Activated CD8-positive, alpha-beta memory T cell treated with anti-CD3 and anti-CD28 coated beads, Interleukin-2, amount 50 U/mL, for 1 hour (primary cell): Measurements from ENCODE around the gene ACTL8.

Experiments
- DNase-seq: peaks from one replicate; pipeline ENCODE4 v3.0.0-alpha.2; 2020; ENCODE audit errors: extremely low read depth

The ACTL8 gene

GRCh38 chr1:17805869-17806684 is 50.9 kb downstream of the ACTL8 start:
- no peak for DNase-seq

- no peak for DNase-seq
Measured at GRCh38 chr1:17808816-17809215, 53.7 kb downstream of the ACTL8 start.

- no peak for DNase-seq
Measured at GRCh38 chr1:17810668-17811067, 55.5 kb downstream of the ACTL8 start.

GRCh38 chr1:17816511-17816910 is 61.4 kb downstream of the ACTL8 start:
- DNase-seq, result no peak

- DNase-seq, result no peak
Measured at GRCh38 chr1:17819129-17819802, 64.1 kb downstream of the ACTL8 start.

- no peak for DNase-seq
Measured at GRCh38 chr1:17820198-17820597, 65.1 kb downstream of the ACTL8 start.

- DNase-seq, result no peak
Measured at GRCh38 chr1:17822741-17823426, 67.8 kb downstream of the ACTL8 start.

GRCh38 chr1:17825273-17826164 is 70.4 kb downstream of the ACTL8 start:
- DNase-seq, result no peak

GRCh38 chr1:17826165-17826488 is 71.0 kb downstream of the ACTL8 start:
- DNase-seq, result no peak

GRCh38 chr1:17828991-17829390 is 73.9 kb downstream of the ACTL8 start:
- DNase-seq, result no peak

GRCh38 chr1:17829579-17829978 is 74.4 kb downstream of the ACTL8 start:
- no peak for DNase-seq

GRCh38 chr1:17831597-17831996 is 76.5 kb downstream of the ACTL8 start:
- DNase-seq, result no peak

GRCh38 chr1:17833661-17834501 is 78.7 kb downstream of the ACTL8 start:
- DNase-seq, result no peak

GRCh38 chr1:17834561-17835100 is 79.5 kb downstream of the ACTL8 start:
- no peak for DNase-seq

GRCh38 chr1:17837233-17838030 is 82.3 kb downstream of the ACTL8 start:
- no peak for DNase-seq

GRCh38 chr1:17839641-17840196 is 84.6 kb downstream of the ACTL8 start:
- DNase-seq, result no peak

- DNase-seq, result no peak
Measured at GRCh38 chr1:17841944-17842343, 86.8 kb downstream of the ACTL8 start.

- DNase-seq, result no peak
Measured at GRCh38 chr1:17842686-17843085, 87.6 kb downstream of the ACTL8 start.

GRCh38 chr1:17844185-17844826 is 89.2 kb downstream of the ACTL8 start:
- DNase-seq, result no peak
